GM12892 (cell line): ENCODE data around the gene TTLL5.

Experiments
- POLR2A ChIP-seq: IDR thresholded peaks from 2 replicates; pipeline ENCODE4 v1.6.1; 2011; ENCODE audit warnings: low read depth, low read length, control low read depth
- POLR2AphosphoS5 ChIP-seq: IDR thresholded peaks from 2 replicates; pipeline ENCODE4 v1.6.1; 2011; ENCODE audit warnings: low read depth, low read length, control low read depth
- TAF1 ChIP-seq: IDR thresholded peaks from 2 replicates; pipeline ENCODE4 v1.6.1; 2011; ENCODE audit warnings: low read depth, mild to moderate bottlenecking, control low read depth, low read length, borderline replicate concordance

DNA sequence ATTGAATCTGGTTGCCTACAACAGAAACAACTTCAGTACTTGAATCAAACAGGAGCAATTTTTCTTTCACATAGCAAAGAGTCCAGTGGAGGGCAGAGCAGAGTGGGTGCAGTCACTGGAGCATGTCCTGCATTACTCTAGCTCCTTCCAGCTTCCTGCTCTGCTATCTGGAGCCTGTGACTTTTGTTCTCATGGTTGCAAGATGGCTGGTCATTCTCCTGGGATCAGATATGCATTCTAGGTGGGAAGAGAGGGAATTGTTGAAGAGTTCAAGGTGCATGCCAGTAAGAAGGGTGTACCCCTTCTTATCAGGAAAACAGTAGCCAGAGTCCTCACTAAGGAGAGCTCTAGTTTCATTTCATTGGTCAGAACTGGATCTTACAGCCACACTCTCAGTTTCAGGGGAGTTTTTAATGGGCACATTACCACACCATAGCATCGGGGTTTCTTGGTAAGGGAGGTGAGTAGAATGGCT is 332.6 kb downstream of the TTLL5 start:
- TF ChIP-seq POLR2AphosphoS5 (no peak), POLR2A (no peak), TAF1 (no peak)
